Measurements from ENCODE around the gene AK2. TPM values are rescaled to one million over a fixed set of nuclear protein-coding genes. Genes with fewer than 3 reads are reported as not detected.

AK2 gene
- total and polyA plus RNA-seq, 10 of the 15 experiments (the other 5 are each of a cell fraction or from before 2014, with no cell fraction given): 52.3 to 500 (median 278) TPM

DNA sequence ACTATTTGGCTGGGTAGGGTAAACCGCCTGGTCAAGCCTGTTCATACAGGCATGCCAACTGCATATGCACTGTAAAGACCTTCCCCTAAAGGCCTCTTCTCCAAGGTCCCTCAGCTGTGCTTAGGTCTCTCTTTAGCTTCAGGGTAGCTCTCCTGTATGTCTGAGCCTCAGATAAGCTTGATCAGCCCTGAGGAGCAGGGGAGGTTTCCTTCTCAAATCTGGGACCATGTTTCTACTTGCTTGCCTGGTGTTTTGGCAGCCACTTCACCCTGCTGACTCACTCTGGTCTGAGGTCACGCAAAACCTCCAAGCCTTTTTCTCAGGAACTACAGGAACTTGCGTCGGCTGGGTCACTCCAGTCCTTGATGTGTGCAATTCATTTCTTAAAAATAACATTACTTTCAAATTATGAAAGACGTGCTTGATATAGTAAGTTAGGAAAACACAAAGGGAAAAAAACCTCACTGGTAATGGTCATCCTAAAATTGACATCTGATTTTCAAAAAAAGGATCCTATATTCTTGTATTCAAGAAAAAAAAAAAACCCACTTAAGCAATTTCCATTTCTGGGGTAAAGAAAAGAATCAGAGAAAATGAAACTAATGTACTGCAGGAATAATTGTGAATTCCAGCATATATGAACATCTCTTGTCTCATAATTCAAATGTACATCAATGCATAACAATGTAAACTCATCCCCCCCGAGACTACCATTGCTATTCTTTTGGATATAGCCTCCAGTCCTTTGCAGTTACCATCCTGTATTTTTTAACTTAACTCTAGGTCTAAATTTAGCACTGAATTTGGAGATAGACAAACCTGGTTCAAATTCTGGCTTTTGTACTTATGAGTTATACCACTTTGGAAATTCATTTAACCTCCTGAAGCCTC is 47.3 kb downstream of the AK2 start (continued):
- TF ChIP-seq, protein P1, sequence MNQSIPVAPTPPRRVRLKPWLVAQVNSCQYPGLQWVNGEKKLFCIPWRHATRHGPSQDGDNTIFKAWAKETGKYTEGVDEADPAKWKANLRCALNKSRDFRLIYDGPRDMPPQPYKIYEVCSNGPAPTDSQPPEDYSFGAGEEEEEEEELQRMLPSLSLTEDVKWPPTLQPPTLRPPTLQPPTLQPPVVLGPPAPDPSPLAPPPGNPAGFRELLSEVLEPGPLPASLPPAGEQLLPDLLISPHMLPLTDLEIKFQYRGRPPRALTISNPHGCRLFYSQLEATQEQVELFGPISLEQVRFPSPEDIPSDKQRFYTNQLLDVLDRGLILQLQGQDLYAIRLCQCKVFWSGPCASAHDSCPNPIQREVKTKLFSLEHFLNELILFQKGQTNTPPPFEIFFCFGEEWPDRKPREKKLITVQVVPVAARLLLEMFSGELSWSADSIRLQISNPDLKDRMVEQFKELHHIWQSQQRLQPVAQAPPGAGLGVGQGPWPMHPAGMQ (IDR thresholded peaks at IDR 0.05; ENCODE audit: borderline replicate concordance): no peak
- TF ChIP-seq ZNF384 (IDR thresholded peaks at IDR 0.05; ENCODE audit: borderline replicate concordance, low read depth, low read length): no peak
- 0 out of 2 replicates have a peak, but pooled peaks have one; percentile 27 for TF ChIP-seq NR2F1 (conservative IDR thresholded peaks at IDR 0.05)
- TF ChIP-seq CREB1 (IDR thresholded peaks at IDR 0.05; ENCODE audit: low read depth): peak; percentile 58; the same call in 1 of the 2 replicates
- TF ChIP-seq BHLHE40 (IDR thresholded peaks at IDR 0.05; ENCODE audit: borderline replicate concordance in 1 of 2, low read depth in 2 of 2, low read length in 1 of 2): no peak
- 0 out of 2 replicates have a peak, but pooled peaks have one; percentile 23 for TF ChIP-seq ATF7 (IDR thresholded peaks at IDR 0.05; ENCODE audit: low read depth)
- TF ChIP-seq CBFB (IDR thresholded peaks at IDR 0.05; ENCODE audit: low read depth): 0 out of 2 replicates have a peak, but pooled peaks have one; percentile 13
- no peak for TF ChIP-seq TCF3 (IDR thresholded peaks at IDR 0.05; ENCODE audit: borderline replicate concordance, insufficient read depth, low read depth, low read length)
- TF ChIP-seq ZNF217 (IDR thresholded peaks at IDR 0.05): no peak
- TF ChIP-seq STAT3 (IDR thresholded peaks at IDR 0.05; ENCODE audit: low read depth, low read length): no peak
- no peak for TF ChIP-seq NFYA (IDR thresholded peaks at IDR 0.05; ENCODE audit: borderline replicate concordance, low read depth, low read length)
- TF ChIP-seq MTA2 (IDR thresholded peaks at IDR 0.05; ENCODE audit: low read depth): no peak
- TF ChIP-seq EED (IDR thresholded peaks at IDR 0.05; ENCODE audit: low read depth): peak; percentile 57
- peak; percentile 22 to 36; a peak in 1 of 4 replicates for TF ChIP-seq IKZF2 (IDR thresholded peaks at IDR 0.05)
- no peak for TF ChIP-seq HDAC2 (IDR thresholded peaks at IDR 0.05)
- TF ChIP-seq JUNB (IDR thresholded peaks at IDR 0.05): peak; percentile 28; the same call in 1 of the 2 replicates
- peak; percentile 28; the same call in 1 of the 2 replicates for TF ChIP-seq IKZF1 (conservative IDR thresholded peaks at IDR 0.05)
- TF ChIP-seq RAD51 (IDR thresholded peaks at IDR 0.05): no peak
- TF ChIP-seq SMC3 (IDR thresholded peaks at IDR 0.05; ENCODE audit: borderline replicate concordance, low read length): no peak
- TF ChIP-seq NFYB (IDR thresholded peaks at IDR 0.05; ENCODE audit: insufficient read depth, low read depth, low read length): no peak
